Neural cell (in vitro differentiated cells): Measurements from ENCODE around the gene GSG1L2. TPM values are rescaled to one million over a fixed set of nuclear protein-coding genes. Genes with fewer than 3 reads are reported as not detected.

ENCODE experiments used
- H2AFZ ChIP-seq: fragments of 200-600, 300-800 bp; sonication (generic), shearing (Covaris generic); 2 replicates; pipeline ENCODE4 v1.6.0; 2014; ENCODE audit warnings: low read depth, mild to moderate bottlenecking, antibody characterized with exemption, low read length, moderate library complexity
- H3F3A ChIP-seq: fragments of 200-600 bp; shearing (Covaris generic); 2 replicates; pipeline ENCODE4 v1.6.1; 2016; ENCODE audit warnings: mild to moderate bottlenecking, moderate library complexity, mixed read lengths, antibody characterized with exemption, low read length; ENCODE audit not compliant: insufficient read depth, poor library complexity, severe bottlenecking
- H3K27ac ChIP-seq: fragments of 200-600, 300-800 bp; sonication (generic), shearing (Covaris generic); 2 replicates; pipeline ENCODE4 v1.5.1; 2014; ENCODE audit warnings: mild to moderate bottlenecking, low read length, moderate library complexity
- H3K27me3 ChIP-seq: fragments of 300-800, 200-600 bp; sonication (generic), shearing (Covaris generic); 2 replicates; pipeline ENCODE4 v1.6.0; 2014; ENCODE audit warnings: mild to moderate bottlenecking, low read depth, low read length, moderate library complexity; ENCODE audit not compliant: insufficient read depth
- H3K36me3 ChIP-seq: fragments of 300-800, 200-600 bp; sonication (generic), shearing (Covaris generic); 2 replicates; pipeline ENCODE4 v1.5.1; 2014; ENCODE audit warnings: mild to moderate bottlenecking, antibody characterized with exemption, low read length, moderate library complexity; ENCODE audit not compliant: insufficient read depth
- H3K4me2 ChIP-seq: fragments of 300-800, 200-600 bp; sonication (generic), shearing (Covaris generic); 2 replicates; pipeline ENCODE4 v1.6.0; 2014; ENCODE audit warnings: mild to moderate bottlenecking, low read length
- H3K4me3 ChIP-seq: fragments of 300-800, 200-600 bp; sonication (generic), shearing (Covaris generic); 2 replicates; pipeline ENCODE4 v1.5.1; 2014; ENCODE audit warnings: mild to moderate bottlenecking, low read length, moderate library complexity
- H3K79me2 ChIP-seq: fragments of 200-600 bp; shearing (Covaris generic); replicated peaks from 2 replicates; pipeline ENCODE4 v1.6.0; 2014; ENCODE audit warnings: mild to moderate bottlenecking, low read length, moderate library complexity; ENCODE audit not compliant: insufficient read depth
- H3K9ac ChIP-seq: fragments of 300-800, 200-600 bp; sonication (generic), shearing (Covaris generic); 2 replicates; pipeline ENCODE4 v1.6.1; 2016; ENCODE audit warnings: mild to moderate bottlenecking, low read length, mixed read lengths
- H3K9me2 ChIP-seq: fragments of 200-600 bp; shearing (Covaris generic); 2 replicates; pipeline ENCODE4 v1.6.1; 2016; ENCODE audit warnings: mild to moderate bottlenecking, low read length, mixed read lengths; ENCODE audit not compliant: insufficient read depth
- H3K9me3 ChIP-seq: fragments of 200-600, 300-800 bp; sonication (generic), shearing (Covaris generic); 2 replicates; pipeline ENCODE4 v1.6.1; 2016; ENCODE audit warnings: mild to moderate bottlenecking, mixed run types, low read length, moderate library complexity, mixed read lengths
- H4K20me1 ChIP-seq: fragments of 200-600 bp; shearing (Covaris generic); 2 replicates; pipeline ENCODE4 v1.6.1; 2016; ENCODE audit warnings: mild to moderate bottlenecking, mixed run types; ENCODE audit not compliant: insufficient read depth
- CTCF ChIP-seq: fragments of 450-650 bp; IDR thresholded peaks from 2 replicates; pipeline ENCODE4 v1.5.1; 2014; ENCODE audit warnings: antibody characterized with exemption, mild to moderate bottlenecking, moderate library complexity; ENCODE audit not compliant: poor library complexity, severe bottlenecking
- EP300 ChIP-seq: fragments of 450-650 bp; conservative IDR thresholded peaks from 2 replicates; pipeline ENCODE4 v1.6.1; 2014; ENCODE audit warnings: antibody characterized with exemption, mild to moderate bottlenecking, moderate library complexity; ENCODE audit not compliant: poor library complexity, severe bottlenecking
- EZH2 ChIP-seq: fragments of 200-600, 300-800 bp; shearing (Covaris generic), sonication (generic); IDR thresholded peaks from 2 replicates; pipeline ENCODE4 v1.6.1; 2014; ENCODE audit warnings: antibody characterized with exemption, low read length, borderline replicate concordance, mild to moderate bottlenecking; ENCODE audit not compliant: insufficient read depth, poor library complexity, severe bottlenecking
- MXI1 ChIP-seq: fragments of 450-650 bp; conservative IDR thresholded peaks from 2 replicates; pipeline ENCODE4 v1.6.1; 2014; ENCODE audit warnings: antibody characterized with exemption, mild to moderate bottlenecking; ENCODE audit not compliant: poor library complexity, severe bottlenecking
- POLR2AphosphoS5 ChIP-seq: IDR thresholded peaks from 2 replicates; pipeline ENCODE4 v1.6.1; 2012
- RAD21 ChIP-seq: fragments of 450-650 bp; conservative IDR thresholded peaks from 2 replicates; pipeline ENCODE4 v1.6.1; 2014; ENCODE audit warnings: antibody characterized with exemption, mild to moderate bottlenecking, moderate library complexity
- REST ChIP-seq: IDR thresholded peaks from 2 replicates; pipeline ENCODE4 v1.6.1; 2012; ENCODE audit warnings: borderline replicate concordance
- SMC3 ChIP-seq: fragments of 450-650 bp; conservative IDR thresholded peaks from 2 replicates; pipeline ENCODE4 v1.6.1; 2014; ENCODE audit warnings: antibody characterized with exemption, mild to moderate bottlenecking, moderate library complexity; ENCODE audit not compliant: poor library complexity
- TAF1 ChIP-seq: IDR thresholded peaks from 2 replicates; pipeline ENCODE4 v1.6.1; 2012; ENCODE audit warnings: low read depth
- polyA plus RNA-seq: library from polyadenylated mRNA; depleted of rRNA; stranded (reverse); fragments of >200 nt; gene quantifications from 2 replicates; pipeline ENCODE4 v1.2.3, GENCODE V29; 2014

The GSG1L2 gene
- polyA plus RNA-seq, 1 donor from 2014 or later, result not detected

- H3K36me3 ChIP-seq, result no peaks in the 10 kb centered on the region
- H3K27me3 ChIP-seq, result no peaks in the 10 kb centered on the region
- no peak overlapping the region for H3K4me2 ChIP-seq
- no peaks in the 10 kb centered on the region for H4K20me1 ChIP-seq
- no peak overlapping the region for H3K27ac ChIP-seq
- TF ChIP-seq RAD21 (no peak), MXI1 (no peak), EZH2 (no peak)
- no peaks in the 10 kb centered on the region for H3F3A ChIP-seq
- H3K9me3 ChIP-seq, result no peaks in the 10 kb centered on the region
- H3K4me3 ChIP-seq, result no peak overlapping the region
- no peaks in the 10 kb centered on the region for H3K79me2 ChIP-seq
- no peaks in the 10 kb centered on the region for H3K9me2 ChIP-seq
- no peak overlapping the region for H3K9ac ChIP-seq
- H2AFZ ChIP-seq, result no peak overlapping the region
Measured at GRCh38 chr17:9833922-9834321, 12.0 kb upstream of the GSG1L2 start.

GRCh38 chr17:9830711-9831110 lies 8.8 kb upstream of the GSG1L2 start:
- Histone ChIP-seq H3K4me2 (no peak overlapping the region), H3K9me3 (no peaks in the 10 kb centered on the region), H3K27me3 (no peaks in the 10 kb centered on the region), H2AFZ (no peak overlapping the region), H3K27ac (no peak overlapping the region), H3K36me3 (no peaks in the 10 kb centered on the region), H3K9ac (no peak overlapping the region), H3K4me3 (no peak overlapping the region), H3K79me2 (no peaks in the 10 kb centered on the region), H3F3A (no peaks in the 10 kb centered on the region), H3K9me2 (no peaks in the 10 kb centered on the region), H4K20me1 (no peaks in the 10 kb centered on the region)
- TF ChIP-seq EP300, result no peak
- TF ChIP-seq POLR2AphosphoS5, result no peak
- no peak for TF ChIP-seq MXI1
- no peak for TF ChIP-seq RAD21
- TF ChIP-seq REST, result no peak
- TF ChIP-seq CTCF, result no peak
- TF ChIP-seq EZH2, result no peak
- TF ChIP-seq TAF1, result no peak
- no peak for TF ChIP-seq SMC3

GRCh38 chr17:9829343-9829742 lies 7.5 kb upstream of the GSG1L2 start:
- no peaks in the 10 kb centered on the region for H4K20me1 ChIP-seq
- H3K36me3 ChIP-seq, result no peaks in the 10 kb centered on the region
- TF ChIP-seq POLR2AphosphoS5 (no peak), EP300 (no peak), TAF1 (no peak), CTCF (no peak), EZH2 (no peak), RAD21 (no peak), REST (no peak), MXI1 (no peak), SMC3 (no peak)
- H3K9me3 ChIP-seq, result no peaks in the 10 kb centered on the region
- H3K4me2 ChIP-seq, result no peak overlapping the region
- no peak overlapping the region for H2AFZ ChIP-seq
- H3K4me3 ChIP-seq, result no peak overlapping the region
- no peaks in the 10 kb centered on the region for H3K27me3 ChIP-seq
- no peak overlapping the region for H3K27ac ChIP-seq
- no peaks in the 10 kb centered on the region for H3K79me2 ChIP-seq
- no peaks in the 10 kb centered on the region for H3K9me2 ChIP-seq
- no peaks in the 10 kb centered on the region for H3F3A ChIP-seq
- H3K9ac ChIP-seq, result no peak overlapping the region
